ENCODE data around the gene UBE2Q2.

Gene UBE2Q2

DNA sequence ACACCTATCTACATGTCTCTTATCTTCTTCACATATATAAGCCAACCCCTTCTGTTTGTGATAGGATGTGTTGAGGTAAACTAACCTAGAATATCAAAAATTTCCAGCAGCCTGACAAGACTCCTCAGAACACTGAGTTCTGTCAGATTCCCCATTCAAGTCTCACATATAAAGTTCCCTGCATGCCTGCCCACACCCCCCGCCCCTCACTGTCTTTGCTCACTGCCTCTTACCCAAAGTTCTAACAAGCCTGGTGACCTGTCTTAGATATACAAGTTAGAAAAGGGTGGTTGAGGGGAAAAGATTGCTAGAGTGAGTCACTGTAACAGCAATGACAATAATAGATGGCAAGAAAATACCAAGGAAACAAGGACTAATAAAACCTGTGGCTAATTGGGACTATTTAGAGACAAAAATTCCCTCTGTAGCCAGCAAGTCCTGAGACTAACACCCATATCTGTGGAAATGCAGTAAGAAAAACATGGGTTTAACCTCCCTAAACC, 100.5 kb downstream of the UBE2Q2 start:
- H2BK120ac ChIP-seq (ENCODE audit: low read depth, low read length), result no peak overlapping the region
- H2AFZ ChIP-seq (ENCODE audit: low read length), result no peak overlapping the region
- peaks cover 0 to 15% of the 10 kb centered on the region in 2 donors for H3K36me3 ChIP-seq (replicated peaks in 1 of 2; ENCODE audit: control insufficient read depth in 2 of 2, insufficient read depth in 2 of 2, low read length in 2 of 2)
- H3K27ac ChIP-seq (replicated peaks; ENCODE audit: low read length), result no peak overlapping the region
- no peak overlapping the region for H2BK5ac ChIP-seq (ENCODE audit: low read length)
- H3K4ac ChIP-seq (ENCODE audit: low read length), result no peak overlapping the region
- H4K91ac ChIP-seq (ENCODE audit: low read depth, low read length, poor library complexity), result no peak overlapping the region
- H3K9ac ChIP-seq (ENCODE audit: low read depth, low read length, poor library complexity), result no peak overlapping the region
- no peak overlapping the region for H2AK5ac ChIP-seq (ENCODE audit: low read depth, low read length)
- no peak overlapping the region for H3K23ac ChIP-seq (ENCODE audit: low read depth, low read length, poor library complexity)
- peaks cover 0 to 12% of the 10 kb centered on the region in 2 donors for H3K9me3 ChIP-seq (replicated peaks in 1 of 2; ENCODE audit: control insufficient read depth in 2 of 2, insufficient read depth in 1 of 2, low read depth in 1 of 2, low read length in 2 of 2)
- no peak for DNase-seq (ENCODE audit: low spot score)
- H3K27me3 ChIP-seq (ENCODE audit: control insufficient read depth in 3 of 3, insufficient read depth in 3 of 3, low read depth in 1 of 3, low read length in 3 of 3), result no peaks in the 10 kb centered on the region
- no peak overlapping the region for H2BK12ac ChIP-seq (ENCODE audit: low read length)
- peaks cover 0 to 4% of the 10 kb centered on the region in 2 donors for H3K4me1 ChIP-seq (ENCODE audit: control insufficient read depth in 2 of 2, insufficient read depth in 1 of 2, low read depth in 1 of 2, low read length in 2 of 2)
- H3K18ac ChIP-seq (ENCODE audit: low read length), result no peak overlapping the region
- no peak overlapping the region for H3K4me3 ChIP-seq (ENCODE audit: low read length in 2 of 2)
- WGBS, 2 donors (ENCODE audit: extremely low coverage in 2 of 2, insufficient read length in 2 of 2, insufficient replicate concordance in 1 of 2), result no CpG with 5 or more reads among the region's 1 CpG
- no peak overlapping the region for H3K14ac ChIP-seq (ENCODE audit: low read length)
- no peak overlapping the region for H4K8ac ChIP-seq (ENCODE audit: low read depth, low read length)
- H2BK15ac ChIP-seq (ENCODE audit: low read length), result no peak overlapping the region
- H3K4me2 ChIP-seq (ENCODE audit: insufficient read depth, low read length, poor library complexity, severe bottlenecking), result no peak overlapping the region
- H3K79me1 ChIP-seq (ENCODE audit: low read depth, low read length), result no peaks in the 10 kb centered on the region

DNA sequence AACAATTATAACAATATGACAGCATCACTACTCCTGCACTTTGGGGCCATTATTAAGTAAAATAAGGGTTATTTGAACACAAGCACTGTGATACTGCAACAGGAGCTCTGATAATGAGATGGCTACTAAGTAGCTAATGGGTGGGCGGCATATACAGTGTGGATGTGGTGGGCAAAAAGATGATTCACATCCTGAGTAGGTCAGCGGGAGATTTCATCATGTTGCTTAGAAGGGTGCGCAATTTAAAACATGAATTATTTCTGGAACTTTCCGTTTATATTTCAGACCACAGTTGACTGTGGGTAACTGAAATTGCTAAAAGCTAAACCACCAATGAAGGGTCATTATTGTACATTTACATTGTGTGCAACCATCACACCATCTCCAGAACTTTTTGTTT, 102.7 kb downstream of the UBE2Q2 start:
- Histone ChIP-seq H3K4ac (ENCODE audit: low read length) (no peak overlapping the region), H3K9me3 (replicated peaks in 1 of 2; ENCODE audit: control insufficient read depth in 2 of 2, insufficient read depth in 1 of 2, low read depth in 1 of 2, low read length in 2 of 2) (no peaks in the 10 kb centered on the region), H3K4me1 (ENCODE audit: control insufficient read depth in 2 of 2, insufficient read depth in 1 of 2, low read depth in 1 of 2, low read length in 2 of 2) (peaks cover 0 to 4% of the 10 kb centered on the region in 2 donors), H3K27me3 (ENCODE audit: control insufficient read depth in 3 of 3, insufficient read depth in 3 of 3, low read depth in 1 of 3, low read length in 3 of 3) (no peaks in the 10 kb centered on the region), H2BK12ac (ENCODE audit: low read length) (no peak overlapping the region), H2BK5ac (ENCODE audit: low read length) (no peak overlapping the region), H3K79me1 (ENCODE audit: low read depth, low read length) (no peaks in the 10 kb centered on the region), H3K18ac (ENCODE audit: low read length) (no peak overlapping the region), H3K4me2 (ENCODE audit: insufficient read depth, low read length, poor library complexity, severe bottlenecking) (no peak overlapping the region), H2AK5ac (ENCODE audit: low read depth, low read length) (no peak overlapping the region), H2BK15ac (ENCODE audit: low read length) (no peak overlapping the region), H2BK120ac (ENCODE audit: low read depth, low read length) (no peak overlapping the region), H4K91ac (ENCODE audit: low read depth, low read length, poor library complexity) (no peak overlapping the region), H3K27ac (replicated peaks; ENCODE audit: low read length) (no peak overlapping the region), H3K9ac (ENCODE audit: low read depth, low read length, poor library complexity) (no peak overlapping the region), H2AFZ (ENCODE audit: low read length) (no peak overlapping the region), H3K4me3 (ENCODE audit: low read length in 2 of 2) (no peak overlapping the region), H4K8ac (ENCODE audit: low read depth, low read length) (no peak overlapping the region), H3K14ac (ENCODE audit: low read length) (no peak overlapping the region), H3K36me3 (replicated peaks in 1 of 2; ENCODE audit: control insufficient read depth in 2 of 2, insufficient read depth in 2 of 2, low read length in 2 of 2) (no peaks in the 10 kb centered on the region), H3K23ac (ENCODE audit: low read depth, low read length, poor library complexity) (no peak overlapping the region)
- no CpG with 5 or more reads among the region's 4 CpGs for WGBS, 2 donors (ENCODE audit: extremely low coverage in 2 of 2, insufficient read length in 2 of 2, insufficient replicate concordance in 1 of 2)
- no peak for DNase-seq (ENCODE audit: low spot score)

- no peak overlapping the region for H2BK15ac ChIP-seq (ENCODE audit: low read length)
- no peak overlapping the region for H3K4me2 ChIP-seq (ENCODE audit: insufficient read depth, low read length, poor library complexity, severe bottlenecking)
- H2BK5ac ChIP-seq (ENCODE audit: low read length), result no peak overlapping the region
- H4K91ac ChIP-seq (ENCODE audit: low read depth, low read length, poor library complexity), result no peak overlapping the region
- H3K27me3 ChIP-seq (ENCODE audit: control insufficient read depth in 3 of 3, insufficient read depth in 3 of 3, low read depth in 1 of 3, low read length in 3 of 3), result no peaks in the 10 kb centered on the region
- H2AK5ac ChIP-seq (ENCODE audit: low read depth, low read length), result no peak overlapping the region
- H3K79me1 ChIP-seq (ENCODE audit: low read depth, low read length), result no peaks in the 10 kb centered on the region
- H3K9me3 ChIP-seq (replicated peaks in 1 of 2; ENCODE audit: control insufficient read depth in 2 of 2, insufficient read depth in 1 of 2, low read depth in 1 of 2, low read length in 2 of 2), result no peaks in the 10 kb centered on the region
- H3K9ac ChIP-seq (ENCODE audit: low read depth, low read length, poor library complexity), result no peak overlapping the region
- H3K4ac ChIP-seq (ENCODE audit: low read length), result no peak overlapping the region
- DNase-seq (ENCODE audit: low spot score), result no peak
- H2BK12ac ChIP-seq (ENCODE audit: low read length), result no peak overlapping the region
- H3K4me1 ChIP-seq (ENCODE audit: control insufficient read depth in 2 of 2, insufficient read depth in 1 of 2, low read depth in 1 of 2, low read length in 2 of 2), result peaks cover 0 to 4% of the 10 kb centered on the region in 2 donors
- H3K4me3 ChIP-seq (ENCODE audit: low read length in 2 of 2), result no peak overlapping the region
- no peak overlapping the region for H4K8ac ChIP-seq (ENCODE audit: low read depth, low read length)
- H3K36me3 ChIP-seq (replicated peaks in 1 of 2; ENCODE audit: control insufficient read depth in 2 of 2, insufficient read depth in 2 of 2, low read length in 2 of 2), result no peaks in the 10 kb centered on the region
- no peak overlapping the region for H3K18ac ChIP-seq (ENCODE audit: low read length)
- no peak overlapping the region for H2BK120ac ChIP-seq (ENCODE audit: low read depth, low read length)
- WGBS, 2 donors (ENCODE audit: extremely low coverage in 2 of 2, insufficient read length in 2 of 2, insufficient replicate concordance in 1 of 2), result no CpG with 5 or more reads among the region's 1 CpG
- no peak overlapping the region for H3K14ac ChIP-seq (ENCODE audit: low read length)
- no peak overlapping the region for H2AFZ ChIP-seq (ENCODE audit: low read length)
- no peak overlapping the region for H3K23ac ChIP-seq (ENCODE audit: low read depth, low read length, poor library complexity)
- H3K27ac ChIP-seq (replicated peaks; ENCODE audit: low read length), result no peak overlapping the region
Measured at GRCh38 chr15:75947092-75947491, 103.8 kb downstream of the UBE2Q2 start.

DNA sequence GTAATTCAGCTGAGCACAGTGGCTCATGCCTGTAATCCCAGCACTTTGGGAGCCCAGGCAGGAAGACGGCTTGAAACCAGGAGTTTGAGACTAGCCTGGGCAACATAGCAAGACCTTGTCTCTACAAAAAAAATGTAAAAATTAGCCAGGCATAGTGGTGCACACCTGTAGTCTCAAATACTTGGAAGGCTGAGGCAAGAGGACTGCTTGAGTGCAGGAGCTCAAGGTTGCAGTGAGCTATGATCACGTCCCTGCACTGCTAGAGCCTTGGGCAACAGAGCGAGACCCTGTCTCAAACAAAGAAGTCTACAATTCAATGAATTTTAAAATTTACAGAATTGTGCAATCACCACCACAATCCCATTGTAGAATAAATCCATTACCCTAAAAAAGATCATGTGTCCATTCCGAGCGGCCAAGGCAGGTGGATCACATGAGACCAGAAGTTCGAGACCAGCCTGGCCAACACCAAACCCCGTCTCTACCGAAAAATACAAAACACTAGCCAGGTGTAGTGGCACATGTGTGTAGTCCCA, 105.6 kb downstream of the UBE2Q2 start:
- Histone ChIP-seq H3K4me1 (ENCODE audit: control insufficient read depth in 2 of 2, insufficient read depth in 1 of 2, low read depth in 1 of 2, low read length in 2 of 2) (peaks cover 0 to 4% of the 10 kb centered on the region in 2 donors), H3K4me3 (ENCODE audit: low read length in 2 of 2) (no peak overlapping the region), H3K79me1 (ENCODE audit: low read depth, low read length) (no peaks in the 10 kb centered on the region), H3K4me2 (ENCODE audit: insufficient read depth, low read length, poor library complexity, severe bottlenecking) (no peak overlapping the region), H2AK5ac (ENCODE audit: low read depth, low read length) (no peak overlapping the region), H4K8ac (ENCODE audit: low read depth, low read length) (no peak overlapping the region), H3K14ac (ENCODE audit: low read length) (no peak overlapping the region), H2BK120ac (ENCODE audit: low read depth, low read length) (no peak overlapping the region), H2BK12ac (ENCODE audit: low read length) (no peak overlapping the region), H2AFZ (ENCODE audit: low read length) (no peak overlapping the region), H3K27ac (replicated peaks; ENCODE audit: low read length) (no peak overlapping the region), H3K18ac (ENCODE audit: low read length) (no peak overlapping the region), H3K23ac (ENCODE audit: low read depth, low read length, poor library complexity) (no peak overlapping the region), H3K36me3 (replicated peaks in 1 of 2; ENCODE audit: control insufficient read depth in 2 of 2, insufficient read depth in 2 of 2, low read length in 2 of 2) (no peaks in the 10 kb centered on the region), H4K91ac (ENCODE audit: low read depth, low read length, poor library complexity) (no peak overlapping the region), H2BK15ac (ENCODE audit: low read length) (no peak overlapping the region), H3K4ac (ENCODE audit: low read length) (no peak overlapping the region), H3K27me3 (ENCODE audit: control insufficient read depth in 3 of 3, insufficient read depth in 3 of 3, low read depth in 1 of 3, low read length in 3 of 3) (no peaks in the 10 kb centered on the region), H3K9me3 (replicated peaks in 1 of 2; ENCODE audit: control insufficient read depth in 2 of 2, insufficient read depth in 1 of 2, low read depth in 1 of 2, low read length in 2 of 2) (no peaks in the 10 kb centered on the region), H3K9ac (ENCODE audit: low read depth, low read length, poor library complexity) (no peak overlapping the region), H2BK5ac (ENCODE audit: low read length) (no peak overlapping the region)
- no CpG with 5 or more reads among the region's 8 CpGs for WGBS, 2 donors (ENCODE audit: extremely low coverage in 2 of 2, insufficient read length in 2 of 2, insufficient replicate concordance in 1 of 2)
- no peak for DNase-seq (ENCODE audit: low spot score)
